A549 (cell line): ENCODE data around the gene FUT7.

Experiments used
- CEBPB ChIP-seq, 2 experiments: fragments of >200 bp in 1 of 2; sonication (Bioruptor Twin) in 1 of 2; formaldehyde crosslinking in 1 of 2; IDR thresholded peaks; 2 replicates each; pipeline ENCODE4 v1.6.1; 2012 to 2016
- CTCF ChIP-seq: fragments of >200 bp; sonication (Bioruptor Twin); formaldehyde crosslinking; IDR thresholded peaks from 3 replicates; pipeline ENCODE4 v1.5.1; 2016
- EP300 ChIP-seq, 2 experiments: fragments of >200 bp; sonication (Bioruptor Twin); formaldehyde crosslinking; IDR thresholded peaks; 2 replicates in 1 of 2; 3 replicates in 1 of 2; pipeline ENCODE4 v1.6.1; 2016 to 2017
- ESRRA ChIP-seq: fragments of 150-350 bp; IDR thresholded peaks from 2 replicates; pipeline ENCODE4 v1.6.1; 2014; ENCODE audit warnings: mild to moderate bottlenecking, low read length, borderline replicate concordance
- FOSL2 ChIP-seq, 2 experiments: fragments of 450-650 bp in 1 of 2; fragments of >200 bp in 1 of 2; sonication (Bioruptor Twin) in 1 of 2; formaldehyde crosslinking; IDR thresholded peaks; 2 replicates each; pipeline versions ENCODE4 v1.5.0 to v1.6.1; 2016 to 2020; ENCODE audit warnings: mild to moderate bottlenecking in 1 of 2, moderate library complexity in 1 of 2
- HDAC2 ChIP-seq: fragments of 200-600 bp; sonication (generic); IDR thresholded peaks from 2 replicates; pipeline ENCODE4 v1.6.1; 2016
- HOXA7 ChIP-seq: fragments of 250-450 bp; sonication (Bioruptor Pico); IDR thresholded peaks from 2 replicates; pipeline ENCODE4 v1.5.0; 2020; ENCODE audit warnings: mild to moderate bottlenecking, moderate library complexity
- JUNB ChIP-seq: fragments of >200 bp; sonication (Bioruptor Twin); formaldehyde crosslinking; IDR thresholded peaks from 2 replicates; pipeline ENCODE4 v1.6.1; 2016
- POLR2A ChIP-seq: IDR thresholded peaks from 2 replicates; pipeline ENCODE4 v1.6.1; 2012; ENCODE audit warnings: mild to moderate bottlenecking, low read length
- RCOR1 ChIP-seq: fragments of 150-350 bp; IDR thresholded peaks from 2 replicates; pipeline ENCODE4 v1.6.1; 2014; ENCODE audit warnings: antibody characterized with exemption, low read length, low read depth
- REST ChIP-seq: fragments of 200-600 bp; sonication (generic); IDR thresholded peaks from 2 replicates; pipeline ENCODE4 v1.6.1; 2016; ENCODE audit warnings: antibody characterized with exemption, mild to moderate bottlenecking, moderate library complexity
- RFX5 ChIP-seq: fragments of 450-650 bp; IDR thresholded peaks from 2 replicates; pipeline ENCODE4 v1.7.1; 2014; ENCODE audit warnings: antibody characterized with exemption, mild to moderate bottlenecking, moderate library complexity
- RNF2 ChIP-seq: fragments of 200-600 bp; sonication (generic); IDR thresholded peaks from 2 replicates; pipeline ENCODE4 v1.6.1; 2016; ENCODE audit warnings: low read depth, mild to moderate bottlenecking, antibody characterized with exemption, moderate library complexity, borderline replicate concordance
- SMC3 ChIP-seq: fragments of >200 bp; sonication (Bioruptor Twin); formaldehyde crosslinking; IDR thresholded peaks from 3 replicates; pipeline ENCODE4 v1.6.1; 2018; ENCODE audit warnings: inconsistent platforms

DNA sequence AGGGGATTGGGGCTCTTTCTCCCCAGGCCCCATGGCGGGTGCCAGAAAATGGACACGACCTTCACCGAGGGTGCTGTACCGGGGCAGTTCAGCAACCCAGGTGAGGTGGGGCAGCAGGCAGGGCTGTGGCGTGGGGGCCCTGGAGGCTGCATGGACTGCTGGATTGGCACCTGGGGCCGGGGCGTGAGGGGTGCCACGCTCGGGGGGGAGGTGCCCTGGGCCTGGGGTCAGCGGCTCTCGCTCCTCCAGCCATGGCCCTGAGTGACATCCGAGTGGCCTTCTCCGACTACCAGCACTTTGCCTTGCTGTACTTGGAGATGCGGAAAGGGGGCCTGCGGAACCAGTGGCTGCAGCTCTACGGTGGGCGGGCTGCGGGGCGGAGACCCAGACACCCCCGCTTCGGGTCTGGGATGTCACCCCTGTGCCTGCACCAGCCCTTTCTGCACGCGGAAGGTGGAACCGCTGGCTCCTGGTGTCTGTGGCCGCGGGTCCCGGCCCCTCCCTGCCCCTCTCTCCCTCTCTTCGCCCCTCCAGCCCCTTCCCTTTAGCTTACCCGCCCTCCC lies 47.3 kb downstream of the FUT7 start:
- no peak for TF ChIP-seq CTCF
- TF ChIP-seq REST = no peak
- TF ChIP-seq SMC3 = no peak
- TF ChIP-seq HOXA7 (CRISPR knock-in tag) = no peak
- TF ChIP-seq EP300 (IDR thresholded peaks at IDR 0.05) = no peak
- TF ChIP-seq RNF2 = no peak
- TF ChIP-seq FOSL2 (IDR thresholded peaks at IDR 0.05) = no peak
- no peak for TF ChIP-seq FOSL2 (CRISPR knock-in tag; IDR thresholded peaks at IDR 0.05)
- no peak for TF ChIP-seq RCOR1
- no peak for TF ChIP-seq RFX5
- TF ChIP-seq HDAC2 = no peak
- no peak for TF ChIP-seq ESRRA
- TF ChIP-seq POLR2A = no peak
- TF ChIP-seq JUNB = no peak
- TF ChIP-seq CEBPB (IDR thresholded peaks at IDR 0.05) = no peak
